Caco-2 (cell line): ENCODE results near the gene ATAD3A. TPM values are rescaled to one million over a fixed set of nuclear protein-coding genes. Genes with fewer than 3 reads are reported as not detected.

Source experiments
- Bru-seq: library from RNA; stranded (reverse); fragments of 400-500 nt; gene quantifications from one replicate; lab custom pipeline; 2021; lab: Mats Ljungman, UMichigan
- BruChase-seq, 2 experiments: library from RNA; stranded (reverse); fragments of 400-500 nt; gene quantifications; one replicate each; lab custom pipeline; 2021; lab: Mats Ljungman, UMichigan
- BruUV-seq: library from RNA; stranded (reverse); fragments of 400-500 nt; replicated peaks from 2 replicates; lab custom pipeline; 2021; lab: Mats Ljungman, UMichigan
- CTCF ChIA-PET: fragments of 300-600 bp; sonication (Branson Sonifier 250); formaldehyde crosslinking; loops from one replicate; lab custom pipeline; 2022; ENCODE audit warnings: antibody characterized with exemption; lab: Charles Lee
- POLR2A ChIA-PET: fragments of 300-600 bp; sonication (Branson Sonifier 250); formaldehyde crosslinking; loops from one replicate; lab custom pipeline; 2022; ENCODE audit warnings: antibody characterized with exemption; lab: Charles Lee
- DNase-seq, 2 experiments: peaks; one replicate each; pipeline versions ENCODE4 v3.0.0 to v3.0.0-alpha.2; 2020 to 2022
- H3K27me3 ChIP-seq: replicated peaks from 2 replicates; pipeline ENCODE4 v1.6.0; 2011; ENCODE audit warnings: low read length; ENCODE audit not compliant: control insufficient read depth, insufficient read depth
- H3K36me3 ChIP-seq: 2 replicates; pipeline ENCODE4 v1.5.1; 2011; ENCODE audit warnings: low read length; ENCODE audit not compliant: control insufficient read depth, insufficient read depth
- H3K4me1 ChIP-seq: fragments of 250-450 bp; sonication (Bioruptor Pico); 2 replicates; pipeline ENCODE4 v1.5.1; 2020; ENCODE audit warnings: mild to moderate bottlenecking
- H3K4me3 ChIP-seq: 2 replicates; pipeline ENCODE4 v1.5.1; 2011; ENCODE audit warnings: low read depth, mild to moderate bottlenecking, control low read depth, low read length
- H3K9me3 ChIP-seq: fragments of 250-450 bp; sonication (Bioruptor Pico); 2 replicates; pipeline ENCODE4 v1.5.1; 2020; ENCODE audit warnings: mild to moderate bottlenecking, moderate library complexity
- H3K27ac Mint-ChIP-seq: one replicate; pipeline ENCODE4 v1.8.0; 2022; ENCODE audit warnings: mixed read lengths; ENCODE audit not compliant: unreplicated experiment
- H3K27me3 Mint-ChIP-seq: one replicate; pipeline ENCODE4 v1.8.0; 2022; ENCODE audit warnings: mixed read lengths; ENCODE audit not compliant: insufficient read depth, unreplicated experiment
- H3K36me3 Mint-ChIP-seq: one replicate; pipeline ENCODE4 v1.8.0; 2022; ENCODE audit warnings: mild to moderate bottlenecking, mixed read lengths; ENCODE audit not compliant: insufficient read depth, unreplicated experiment
- H3K4me1 Mint-ChIP-seq: one replicate; pipeline ENCODE4 v1.8.0; 2022; ENCODE audit warnings: low read depth, mixed read lengths; ENCODE audit not compliant: unreplicated experiment
- H3K4me3 Mint-ChIP-seq: one replicate; pipeline ENCODE4 v1.8.0; 2022; ENCODE audit warnings: mild to moderate bottlenecking, moderate library complexity, mixed read lengths; ENCODE audit not compliant: unreplicated experiment
- H3K9me3 Mint-ChIP-seq: one replicate; pipeline ENCODE4 v1.8.0; 2022; ENCODE audit warnings: mixed read lengths; ENCODE audit not compliant: unreplicated experiment
- intact Hi-C: fragments of 100-400 bp; cut with micrococcal nuclease; formaldehyde crosslinking; loops from one replicate; pipeline ENCODE4 v1.10.0; 2022; ENCODE audit not compliant: unreplicated experiment
- long read RNA-seq: library from polyadenylated mRNA; stranded (forward); transcript quantifications from one replicate; pipeline ENCODE4 v2.0.0, GENCODE V29; 2022
- total RNA-seq: library from RNA; stranded (reverse); gene quantifications from 2 replicates; pipeline ENCODE4 v1.2.3, GENCODE V29; 2022
- TF ChIP-seq, protein P1 (sequence below), 2 experiments: fragments of 200-600 bp in 1 of 2; IDR thresholded peaks; 1 replicate in 1 of 2; 2 replicates in 1 of 2; pipeline versions ENCODE4 v1.5.1 to v1.8.0; 2011 to 2022; ENCODE audit warnings: antibody characterized with exemption in 1 of 2, control low read depth in 1 of 2, inconsistent platforms in 1 of 2, low read depth in 1 of 2, low read length in 1 of 2, mild to moderate bottlenecking in 1 of 2, moderate library complexity in 1 of 2; ENCODE audit not compliant: insufficient read depth in 1 of 2, severe bottlenecking in 1 of 2, unreplicated experiment in 1 of 2

Gene ATAD3A
- total RNA-seq: 58.6 and 67.3 TPM in 2 replicates
- Bru-seq, nascent RNA: percentile 55 among the genes with signal in this experiment
- BruChase-seq, experiment 1, labeled RNA remaining after a 2-hour chase: percentile 62 among the genes with signal in this experiment
- BruChase-seq, experiment 2, labeled RNA remaining after a 6-hour chase: percentile 68 among the genes with signal in this experiment
- long read RNA-seq, transcript ATAD3A-203 (16 exons, 2,492 nt): major isoform, 49 of 70 reads
- long read RNA-seq, partial matches to known transcripts: 6 of 70 reads
- long read RNA-seq, other reads (novel, unspliced or antisense): 13 of 70 reads

DNA sequence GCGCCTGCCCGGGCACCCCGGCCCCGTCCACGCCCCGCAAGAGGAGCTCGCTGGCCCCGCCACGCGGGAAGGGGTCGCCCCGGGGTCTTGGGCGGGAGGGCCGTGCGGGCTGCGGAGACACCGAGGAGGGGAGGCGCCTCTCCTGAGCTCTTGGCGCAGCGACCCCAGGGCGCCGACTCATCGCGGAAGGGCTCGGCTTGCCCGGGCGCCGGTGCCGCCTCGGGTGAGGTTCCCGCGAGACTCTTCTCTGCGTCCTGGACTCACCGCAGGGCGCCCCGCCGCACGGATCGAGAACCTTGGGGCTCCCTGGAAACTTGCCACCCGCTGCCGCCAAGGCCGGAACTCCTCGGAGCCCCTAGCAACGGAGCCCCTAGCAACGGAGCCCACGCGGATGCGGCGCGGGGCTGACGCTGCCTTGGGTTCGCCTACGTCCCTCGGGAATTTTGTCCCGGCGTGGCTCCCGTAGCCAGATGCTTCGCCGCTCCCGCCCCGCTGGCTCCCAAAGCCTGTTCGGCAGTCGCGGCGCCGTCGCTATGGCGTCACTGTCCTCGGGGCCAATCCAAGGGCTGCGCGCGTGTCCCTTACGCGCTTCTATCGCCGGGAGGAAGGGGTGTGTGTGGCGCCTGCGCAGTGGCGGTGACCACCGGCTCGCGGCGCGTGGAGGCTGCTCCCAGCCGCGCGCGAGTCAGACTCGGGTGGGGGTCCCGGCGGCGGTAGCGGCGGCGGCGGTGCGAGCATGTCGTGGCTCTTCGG is at the start of gene ATAD3A:
ATAD3A (plus strand) TSS at position 630 of the 753 bp plus-strand sequence; CDS start at position 737, 107 bp downstream.
- intact Hi-C loops: no loop called here
- peak within 1 kb of the TSS; percentile 88 for H3K4me3 ChIP-seq
- no peaks in the 10 kb centered on the region for H3K9me3 ChIP-seq
- TF ChIP-seq, protein P1, sequence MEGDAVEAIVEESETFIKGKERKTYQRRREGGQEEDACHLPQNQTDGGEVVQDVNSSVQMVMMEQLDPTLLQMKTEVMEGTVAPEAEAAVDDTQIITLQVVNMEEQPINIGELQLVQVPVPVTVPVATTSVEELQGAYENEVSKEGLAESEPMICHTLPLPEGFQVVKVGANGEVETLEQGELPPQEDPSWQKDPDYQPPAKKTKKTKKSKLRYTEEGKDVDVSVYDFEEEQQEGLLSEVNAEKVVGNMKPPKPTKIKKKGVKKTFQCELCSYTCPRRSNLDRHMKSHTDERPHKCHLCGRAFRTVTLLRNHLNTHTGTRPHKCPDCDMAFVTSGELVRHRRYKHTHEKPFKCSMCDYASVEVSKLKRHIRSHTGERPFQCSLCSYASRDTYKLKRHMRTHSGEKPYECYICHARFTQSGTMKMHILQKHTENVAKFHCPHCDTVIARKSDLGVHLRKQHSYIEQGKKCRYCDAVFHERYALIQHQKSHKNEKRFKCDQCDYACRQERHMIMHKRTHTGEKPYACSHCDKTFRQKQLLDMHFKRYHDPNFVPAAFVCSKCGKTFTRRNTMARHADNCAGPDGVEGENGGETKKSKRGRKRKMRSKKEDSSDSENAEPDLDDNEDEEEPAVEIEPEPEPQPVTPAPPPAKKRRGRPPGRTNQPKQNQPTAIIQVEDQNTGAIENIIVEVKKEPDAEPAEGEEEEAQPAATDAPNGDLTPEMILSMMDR (IDR thresholded peaks at IDR 0.05; ENCODE audit: insufficient read depth in 1 of 2, low read depth in 1 of 2, low read length in 1 of 2, severe bottlenecking in 1 of 2, unreplicated experiment in 1 of 2): no peak
- no peaks in the 10 kb centered on the region for H3K36me3 ChIP-seq
- BruUV-seq: no TSS peak
- Mint-ChIP-seq H3K9me3 (no peaks in the 10 kb centered on the region), H3K27ac (peak within 1 kb of the TSS; percentile 99), H3K4me1 (no peaks in the 10 kb centered on the region), H3K27me3 (no peaks in the 10 kb centered on the region), H3K4me3 (peak within 1 kb of the TSS; percentile 96), H3K36me3 (peaks cover 14% of the 10 kb centered on the region)
- H3K27me3 ChIP-seq: no peaks in the 10 kb centered on the region
- ChIA-PET CTCF (interaction anchor here (0.6 kb wide), 1 partner anchor 260 kb away, joined by 3 read pairs; no protein-coding TSS in a partner anchor), POLR2A (no interaction called here)
- H3K4me1 ChIP-seq: no peaks in the 10 kb centered on the region
- peak; percentile 95 for DNase-seq

DNA sequence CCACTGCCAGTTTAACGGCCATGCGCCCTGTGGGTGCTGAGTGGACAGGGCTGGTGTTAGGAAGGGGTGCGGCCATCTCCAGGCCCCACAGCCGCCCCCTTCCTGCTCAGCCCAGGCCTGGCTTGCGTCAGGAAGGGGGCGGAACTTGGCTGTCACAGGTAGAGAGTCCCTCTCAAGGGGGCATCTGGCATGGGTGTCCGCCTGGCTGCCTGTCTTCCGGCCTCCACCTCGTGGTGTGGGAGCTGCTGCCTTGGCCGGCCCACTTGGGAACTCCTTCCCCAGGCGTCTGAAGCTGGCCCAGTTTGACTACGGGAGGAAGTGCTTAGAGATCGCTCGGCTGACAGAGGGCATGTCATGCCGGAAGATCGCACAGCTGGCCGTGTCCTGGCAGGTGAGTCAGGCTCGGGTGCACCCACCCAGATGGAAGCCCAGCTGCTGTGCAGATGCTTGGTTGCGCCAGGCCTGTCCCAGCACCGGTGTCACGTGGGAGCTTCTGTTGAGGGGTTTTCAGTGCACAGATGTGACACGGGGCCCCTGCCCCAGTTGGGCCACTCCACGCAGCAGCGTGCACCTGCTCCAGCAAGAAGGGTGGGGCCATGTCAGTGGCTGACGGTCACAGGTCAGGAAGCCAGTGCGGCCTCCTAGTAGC is 49.5 kb upstream of the ATAD3A start:
- intact Hi-C loops: no loop called here

More for the DNA sequence above, 49.5 kb upstream of the ATAD3A start:
- no TSS peak for BruUV-seq
- Mint-ChIP-seq H3K27me3 (no peaks in the 10 kb centered on the region), H3K9me3 (no peaks in the 10 kb centered on the region), H3K36me3 (no peaks in the 10 kb centered on the region), H3K4me1 (no peaks in the 10 kb centered on the region), H3K4me3 (no peak overlapping the region), H3K27ac (no peak overlapping the region)
- TF ChIP-seq, protein P1 (IDR thresholded peaks at IDR 0.05; ENCODE audit: insufficient read depth in 1 of 2, low read depth in 1 of 2, low read length in 1 of 2, severe bottlenecking in 1 of 2, unreplicated experiment in 1 of 2): no peak
- Histone ChIP-seq H3K36me3 (no peaks in the 10 kb centered on the region), H3K27me3 (no peaks in the 10 kb centered on the region), H3K4me1 (no peaks in the 10 kb centered on the region), H3K9me3 (no peaks in the 10 kb centered on the region), H3K4me3 (no peak overlapping the region)
- CTCF ChIA-PET: no interaction called here
- POLR2A ChIA-PET: no interaction called here
- no peak for DNase-seq
